GM12892 (cell line): ENCODE measurements around the gene TUBB.

Source experiments
- POLR2AphosphoS5 ChIP-seq: IDR thresholded peaks from 2 replicates; pipeline ENCODE4 v1.6.1; 2011; ENCODE audit warnings: low read depth, low read length, control low read depth
- TAF1 ChIP-seq: IDR thresholded peaks from 2 replicates; pipeline ENCODE4 v1.6.1; 2011; ENCODE audit warnings: low read depth, mild to moderate bottlenecking, control low read depth, low read length, borderline replicate concordance

- TF ChIP-seq POLR2AphosphoS5 (peak; percentile 36; the same call in 1 of the 2 replicates), TAF1 (no peak)
These were observed 33.9 kb upstream of the TUBB start, which contains the start of gene PPP1R18 for GRCh38 chr6:30686009-30686907.
